ENCODE measurements around the gene TPX2. TPM values are rescaled to one million over a fixed set of nuclear protein-coding genes. Genes with fewer than 3 reads are reported as not detected.

Gene TPX2
- total RNA-seq, 1 experiment from 2014 or later, result 128 TPM

Other genes with a start within 250 kb of the TPX2 start
- gene HM13, start 224.8 kb upstream of the TPX2 start, total RNA-seq (2014; rRNA removed; shearing (Covaris generic)), result 72.4 and 109 TPM in 2 replicates
- gene ID1, start 134.0 kb upstream of the TPX2 start, total RNA-seq (2014; rRNA removed; shearing (Covaris generic)), result 410 and 489 TPM in 2 replicates
- not detected in 2 replicates for gene COX4I2, start 101.4 kb upstream of the TPX2 start, total RNA-seq (2014; rRNA removed; shearing (Covaris generic))
- gene BCL2L1, start 16.4 kb upstream of the TPX2 start, total RNA-seq (2014; rRNA removed; shearing (Covaris generic)), result 34.2 and 42.6 TPM in 2 replicates
- 0.14 TPM in 1 of 2 replicates, not detected in the other for gene MYLK2, start 80.1 kb downstream of the TPX2 start, total RNA-seq (2014; rRNA removed; shearing (Covaris generic))
- gene FOXS1, start 106.3 kb downstream of the TPX2 start, total RNA-seq (2014; rRNA removed; shearing (Covaris generic)), result 0.08 TPM in 1 of 2 replicates, not detected in the other
- gene DUSP15, start 131.2 kb downstream of the TPX2 start, total RNA-seq (2014; rRNA removed; shearing (Covaris generic)), result 7.5 and 9.2 TPM in 2 replicates
- gene TTLL9, start 131.3 kb downstream of the TPX2 start, total RNA-seq (2014; rRNA removed; shearing (Covaris generic)), result 0.27 TPM in 1 of 2 replicates, not detected in the other
- 4.4 and 6.2 TPM in 2 replicates for gene PDRG1, start 212.8 kb downstream of the TPX2 start, total RNA-seq (2014; rRNA removed; shearing (Covaris generic))
- not detected in 2 replicates for gene XKR7, start 228.9 kb downstream of the TPX2 start, total RNA-seq (2014; rRNA removed; shearing (Covaris generic))

Data from H4 (cell line).